Colon (tissue), 2 donors: ENCODE data around the gene MAPK13.
"Not testable (repeated sequence)": the region's sequence is repeated elsewhere in the genome, so short reads cannot be mapped to it uniquely, and the experiment has no call there.

Experiments
- FAIRE-seq: peaks from 2 replicates; lab custom pipeline; 2012; peaks lifted over from hg19 to GRCh38; lab: Jason Lieb, UNC
- donor health status: control.
- donor health status: control.

MAPK13 gene

GRCh38 chr6:36127462-36128016 is 2.8 kb upstream of the MAPK13 start:
- FAIRE-seq: no peak

- no peak for FAIRE-seq
Measured at GRCh38 chr6:36128073-36128472, 2.2 kb upstream of the MAPK13 start.

GRCh38 chr6:36128793-36129192 is 1.5 kb upstream of the MAPK13 start:
- no peak for FAIRE-seq

DNA sequence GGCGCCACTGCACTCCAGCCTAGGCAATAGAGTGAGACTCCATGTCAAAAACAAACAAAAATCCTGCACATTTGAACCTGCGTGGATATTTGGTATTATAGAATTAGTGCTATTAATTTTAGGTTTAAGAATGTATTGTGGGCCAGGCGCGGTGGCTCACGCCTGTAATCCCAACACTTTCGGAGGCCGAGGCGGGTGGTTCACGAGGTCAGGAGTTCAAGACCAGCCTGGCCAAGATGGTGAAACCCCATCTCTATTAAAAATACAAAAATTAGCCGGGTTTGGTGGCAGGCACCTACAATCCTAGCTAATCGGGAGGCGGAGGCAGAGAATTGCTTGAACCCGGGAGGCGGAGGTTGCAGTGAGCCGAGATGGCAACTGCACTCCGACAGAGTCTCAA is 979 bp upstream of the MAPK13 start:
- not testable (repeated sequence) for FAIRE-seq

GRCh38 chr6:36130667-36131510 is 576 bp downstream of the MAPK13 start:
- FAIRE-seq: no peak

DNA sequence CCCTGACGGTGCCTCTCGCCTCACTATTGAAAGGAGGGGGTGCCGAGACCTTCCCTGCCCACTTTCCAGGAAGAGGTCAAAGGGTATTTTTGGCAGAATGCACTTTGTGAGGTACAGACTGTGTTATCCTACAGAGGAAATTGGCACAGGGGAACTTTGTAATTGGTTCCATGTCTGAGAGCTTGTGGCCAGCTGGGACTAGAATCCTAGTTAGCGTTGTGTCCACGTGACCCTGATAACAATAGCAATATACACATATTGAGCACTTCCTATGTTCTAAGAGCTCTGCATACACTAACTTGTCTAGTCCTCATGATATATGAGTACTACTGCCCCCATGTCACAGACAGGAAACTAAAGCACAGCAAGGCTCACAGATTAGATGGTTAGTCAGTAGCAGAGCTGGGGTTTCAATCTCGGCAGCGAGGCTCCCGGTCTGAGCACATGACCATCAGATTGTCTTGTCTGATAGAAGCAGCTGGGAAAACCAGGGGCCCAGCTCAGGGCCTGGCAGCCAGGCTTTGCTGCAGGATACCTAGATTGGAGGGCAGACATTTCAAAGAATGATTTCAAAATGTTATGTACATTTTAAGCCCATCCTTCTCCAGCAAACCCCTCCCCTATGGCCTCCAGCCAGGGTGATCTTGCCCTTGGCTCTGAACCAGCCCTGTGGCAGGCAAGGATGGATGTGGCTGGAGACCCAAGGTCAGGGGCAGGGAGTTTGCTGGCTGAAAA is 1.4 kb downstream of the MAPK13 start:
- no peak for FAIRE-seq

GRCh38 chr6:36132246-36132895 is 2.1 kb downstream of the MAPK13 start:
- no peak for FAIRE-seq

GRCh38 chr6:36133148-36133547 is 2.8 kb downstream of the MAPK13 start:
- no peak for FAIRE-seq

DNA sequence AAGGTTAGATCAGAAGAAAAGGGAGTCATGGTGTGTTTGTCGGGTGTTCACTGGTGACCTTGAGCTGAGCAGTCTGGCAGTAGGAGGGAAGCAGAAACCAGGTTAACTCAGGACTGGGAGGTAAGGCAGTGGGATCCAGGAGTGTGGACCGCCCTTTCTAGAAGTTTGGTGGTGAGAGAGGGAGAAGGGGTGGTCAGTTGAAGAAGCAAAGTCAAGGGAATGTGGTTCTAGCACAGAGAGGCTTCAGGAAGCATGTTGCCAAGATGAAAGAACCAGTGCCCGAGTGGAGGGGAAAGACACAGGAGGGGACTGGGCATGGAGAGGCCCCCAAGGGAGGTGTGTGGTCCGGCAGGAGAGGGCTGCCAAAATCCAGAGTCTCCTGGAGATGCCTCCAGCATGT is 3.6 kb downstream of the MAPK13 start:
- FAIRE-seq: no peak

- FAIRE-seq: no peak
Measured at GRCh38 chr6:36135053-36135731, 4.9 kb downstream of the MAPK13 start.

- no peak for FAIRE-seq
Measured at GRCh38 chr6:36136034-36136433, 5.7 kb downstream of the MAPK13 start.

DNA sequence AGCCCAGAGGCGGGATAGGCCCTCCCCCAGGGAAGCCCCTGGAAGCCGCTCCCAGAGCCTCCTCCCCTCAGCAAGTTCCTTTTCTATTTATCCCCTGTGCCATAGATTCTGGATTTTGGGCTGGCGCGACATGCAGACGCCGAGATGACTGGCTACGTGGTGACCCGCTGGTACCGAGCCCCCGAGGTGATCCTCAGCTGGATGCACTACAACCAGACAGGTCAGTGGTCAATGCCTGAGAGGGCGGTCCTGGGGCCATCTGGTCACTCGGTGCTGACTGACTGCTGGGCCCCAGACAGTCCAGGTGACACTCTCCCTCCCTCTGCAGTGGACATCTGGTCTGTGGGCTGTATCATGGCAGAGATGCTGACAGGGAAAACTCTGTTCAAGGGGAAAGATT is 6.2 kb downstream of the MAPK13 start:
- FAIRE-seq: no peak

- no peak for FAIRE-seq
Measured at GRCh38 chr6:36138667-36139066, 8.4 kb downstream of the MAPK13 start.

GRCh38 chr6:36139431-36139830 is 9.1 kb downstream of the MAPK13 start:
- no peak for FAIRE-seq

DNA sequence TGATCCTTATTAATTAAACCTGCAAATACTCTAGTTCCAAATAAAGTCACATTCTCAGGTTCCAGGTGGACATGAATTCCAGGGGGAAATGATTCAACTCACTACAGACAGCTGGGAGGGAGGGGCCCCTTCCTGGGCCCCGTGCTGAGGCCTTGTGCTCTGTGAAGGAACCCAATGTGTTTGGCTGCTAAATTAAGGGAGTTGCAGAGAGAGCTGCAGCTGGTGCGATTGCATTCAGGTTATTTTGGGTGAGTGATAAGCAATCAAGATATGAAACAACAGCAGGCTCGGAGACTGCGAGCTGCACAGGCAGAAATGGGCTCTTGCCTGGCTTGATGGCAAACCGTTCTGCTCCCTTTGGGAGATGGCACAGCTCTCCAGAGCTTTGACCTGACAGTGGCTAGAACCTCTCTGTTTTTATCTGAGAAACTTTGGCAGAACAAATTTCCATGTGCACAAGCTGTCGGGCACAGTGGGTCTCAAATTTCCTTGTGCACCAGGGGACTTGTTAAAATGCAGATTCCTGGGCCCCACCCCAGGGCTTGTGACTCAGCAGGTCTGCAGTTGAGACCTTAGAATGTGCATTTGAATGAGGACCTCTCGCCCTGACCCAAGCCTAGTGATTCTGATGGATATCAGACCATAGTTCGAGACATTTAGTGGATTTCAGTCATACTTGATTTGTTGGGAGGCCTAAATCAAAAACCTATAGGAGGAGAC is 9.8 kb downstream of the MAPK13 start:
- no peak for FAIRE-seq

DNA sequence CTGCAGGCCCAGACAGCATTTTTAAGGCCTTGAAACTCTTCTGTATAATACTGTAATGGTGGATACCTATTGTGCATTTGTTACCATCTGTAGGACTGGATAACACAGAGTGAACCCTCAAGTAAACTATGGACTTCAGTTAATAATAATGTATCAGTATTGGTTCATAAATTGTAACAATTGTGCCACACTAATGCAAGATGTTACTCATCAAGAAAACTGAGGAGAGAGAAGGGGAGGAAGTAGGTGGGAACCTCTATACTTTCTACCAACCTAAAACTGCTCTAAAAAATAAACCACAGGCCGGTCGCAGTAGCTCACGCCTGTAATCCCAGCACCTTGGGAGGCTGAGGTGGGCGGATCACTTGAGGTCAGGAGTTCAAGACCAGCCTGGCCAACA is 10.8 kb downstream of the MAPK13 start:
- FAIRE-seq: no peak

- no peak for FAIRE-seq
Measured at GRCh38 chr6:36141961-36142360, 11.6 kb downstream of the MAPK13 start.

GRCh38 chr6:36142971-36143838 is 12.9 kb downstream of the MAPK13 start:
- no peak for FAIRE-seq

DNA sequence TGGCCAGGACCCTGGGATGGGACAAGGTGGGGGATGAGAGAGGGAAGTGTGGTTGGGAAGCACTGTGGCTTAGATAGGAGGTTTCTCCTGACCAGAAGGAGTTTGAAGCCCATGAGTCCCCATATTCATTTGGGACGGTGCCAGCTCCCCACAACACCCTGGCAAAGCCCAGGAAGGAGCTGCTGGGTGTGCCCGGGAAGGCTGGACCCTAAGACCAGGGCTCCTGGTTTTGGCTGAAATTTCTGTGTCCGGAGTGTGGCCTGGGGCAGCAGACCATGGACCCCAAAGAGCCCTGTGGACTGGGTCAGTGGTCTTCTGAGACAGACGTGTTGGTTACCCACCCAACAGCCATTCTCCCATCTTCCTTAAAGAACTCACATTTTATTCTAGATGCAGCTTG is 15.2 kb downstream of the MAPK13 start:
- no peak for FAIRE-seq

DNA sequence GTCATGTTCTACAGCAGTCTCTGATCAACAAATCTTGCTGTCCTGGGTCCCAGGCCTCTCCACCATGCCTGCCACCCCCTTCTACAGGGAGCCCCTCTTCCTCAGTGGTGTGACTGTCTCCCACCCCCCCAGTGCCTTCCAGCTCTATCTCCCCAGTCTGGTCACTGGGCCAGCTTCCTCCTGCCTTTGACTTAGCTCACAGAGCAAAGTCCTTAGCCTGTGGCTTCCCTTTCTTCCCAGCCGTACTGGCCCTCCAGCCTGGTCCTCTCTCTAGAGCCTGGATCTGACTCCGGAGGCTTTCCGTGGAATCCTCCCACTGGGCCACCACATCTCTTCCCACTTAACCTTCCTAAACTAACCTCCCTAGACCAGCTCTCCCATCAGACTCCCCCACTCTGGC is 17.0 kb downstream of the MAPK13 start:
- no peak for FAIRE-seq

- FAIRE-seq: no peak
Measured at GRCh38 chr6:36149476-36149875, 19.2 kb downstream of the MAPK13 start.
